Osteocyte (in vitro differentiated cells): ENCODE measurements around the gene MAPT. TPM values are rescaled to one million over a fixed set of nuclear protein-coding genes. Genes with fewer than 3 reads are reported as not detected.

Experiments
- DNase-seq: peaks from one replicate; pipeline ENCODE4 v3.0.0; 2021; ENCODE audit warnings: mixed read lengths; ENCODE audit not compliant: unreplicated experiment; ENCODE audit errors: extremely low spot score
- H3K27ac Mint-ChIP-seq: one replicate; pipeline ENCODE4 v1.8.0; 2021; ENCODE audit warnings: mild to moderate bottlenecking, mixed read lengths; ENCODE audit not compliant: unreplicated experiment
- H3K27me3 Mint-ChIP-seq: one replicate; pipeline ENCODE4 v1.8.0; 2021; ENCODE audit warnings: mixed read lengths; ENCODE audit not compliant: unreplicated experiment
- H3K36me3 Mint-ChIP-seq: one replicate; pipeline ENCODE4 v1.8.0; 2021; ENCODE audit warnings: mixed read lengths; ENCODE audit not compliant: unreplicated experiment
- H3K4me1 Mint-ChIP-seq: one replicate; pipeline ENCODE4 v1.8.0; 2021; ENCODE audit warnings: mixed read lengths; ENCODE audit not compliant: unreplicated experiment
- H3K4me3 Mint-ChIP-seq: one replicate; pipeline ENCODE4 v1.8.0; 2021; ENCODE audit warnings: mild to moderate bottlenecking, moderate library complexity, mixed read lengths; ENCODE audit not compliant: unreplicated experiment
- H3K9me3 Mint-ChIP-seq: one replicate; pipeline ENCODE4 v1.8.0; 2021; ENCODE audit warnings: mixed read lengths; ENCODE audit not compliant: unreplicated experiment
- CTCF ChIP-seq: fragments of 200-600 bp; sonication (generic); IDR thresholded peaks from 2 replicates; pipeline ENCODE4 v1.5.0; 2021; ENCODE audit warnings: antibody characterized with exemption, mild to moderate bottlenecking, moderate library complexity
- total RNA-seq: library from RNA; stranded (reverse); gene quantifications from 2 replicates; pipeline ENCODE4 v1.2.1, GENCODE V29; 2021

MAPT gene
- total RNA-seq, 1 donor from 2014 or later: 1.6 TPM

GRCh38 chr17:45972531-45972930 lies 78.2 kb downstream of the MAPT start:
- H3K4me3 Mint-ChIP-seq: no peak overlapping the region
- TF ChIP-seq CTCF: no peak
- no peaks in the 10 kb centered on the region for H3K4me1 Mint-ChIP-seq
- no peak for DNase-seq
- H3K36me3 Mint-ChIP-seq: no peaks in the 10 kb centered on the region
- peaks cover 17% of the 10 kb centered on the region for H3K27me3 Mint-ChIP-seq
- H3K27ac Mint-ChIP-seq: no peak overlapping the region
- peaks cover 5% of the 10 kb centered on the region for H3K9me3 Mint-ChIP-seq

- H3K27me3 Mint-ChIP-seq: peaks cover 12% of the 10 kb centered on the region
- no peak for TF ChIP-seq CTCF
Observed at GRCh38 chr17:45973099-45973780, 78.9 kb downstream of the MAPT start.

GRCh38 chr17:45973946-45974859 lies 79.8 kb downstream of the MAPT start:
- Mint-ChIP-seq H3K27me3 (peaks cover 11% of the 10 kb centered on the region), H3K4me3 (no peak overlapping the region), H3K4me1 (no peaks in the 10 kb centered on the region), H3K36me3 (no peaks in the 10 kb centered on the region), H3K27ac (no peak overlapping the region), H3K9me3 (peaks cover 5% of the 10 kb centered on the region)
- DNase-seq: no peak
- TF ChIP-seq CTCF: no peak

More at GRCh38 chr17:45973099-45973780, 78.9 kb downstream of the MAPT start:
- H3K36me3 Mint-ChIP-seq: no peaks in the 10 kb centered on the region
- DNase-seq: no peak
- no peak overlapping the region for H3K27ac Mint-ChIP-seq
- H3K9me3 Mint-ChIP-seq: peaks cover 5% of the 10 kb centered on the region
- H3K4me1 Mint-ChIP-seq: no peaks in the 10 kb centered on the region
- H3K4me3 Mint-ChIP-seq: no peak overlapping the region

- Mint-ChIP-seq H3K4me1 (no peaks in the 10 kb centered on the region), H3K27ac (no peak overlapping the region), H3K27me3 (peaks cover 8% of the 10 kb centered on the region), H3K9me3 (peaks cover 5% of the 10 kb centered on the region), H3K36me3 (no peaks in the 10 kb centered on the region), H3K4me3 (no peak overlapping the region)
- no peak for TF ChIP-seq CTCF
- no peak for DNase-seq
Observed at GRCh38 chr17:45974916-45975630, 80.7 kb downstream of the MAPT start.
